Activated T-helper 1 cell treated with anti-CD3 and anti-CD28 coated beads, Interleukin-2, amount 50 U/mL, for 16 hours (primary cell): ENCODE data around the gene AGO3.

Source experiments
- DNase-seq, 2 donors: peaks; one replicate each; pipeline ENCODE4 v3.0.0-alpha.2; 2020; ENCODE audit warnings: low read depth in 1 of 2, low spot score in 1 of 2

The AGO3 gene

GRCh38 chr1:36094621-36095061, 163.7 kb downstream of the AGO3 start:
- DNase-seq: no peak

GRCh38 chr1:36095760-36096405, 165.0 kb downstream of the AGO3 start:
- no peak for DNase-seq

- no peak for DNase-seq
Measured at GRCh38 chr1:36096500-36097432, 165.9 kb downstream of the AGO3 start.

- DNase-seq: no peak
Measured at GRCh38 chr1:36097693-36098585, 167.0 kb downstream of the AGO3 start.

GRCh38 chr1:36098650-36099365, 167.9 kb downstream of the AGO3 start:
- no peak for DNase-seq

- DNase-seq: peak; percentile 56
Measured at GRCh38 chr1:36099681-36100341, 168.9 kb downstream of the AGO3 start.

GRCh38 chr1:36100376-36100775, 169.5 kb downstream of the AGO3 start:
- no peak for DNase-seq

GRCh38 chr1:36101546-36101945, 170.6 kb downstream of the AGO3 start:
- no peak for DNase-seq

GRCh38 chr1:36106269-36106668, 175.4 kb downstream of the AGO3 start:
- DNase-seq: no peak

- no peak for DNase-seq
Measured at GRCh38 chr1:36107394-36107793, 176.5 kb downstream of the AGO3 start.

GRCh38 chr1:36108314-36108713, 177.4 kb downstream of the AGO3 start:
- DNase-seq: no peak

- DNase-seq: peak in 1 of 2 donors; percentile 22
Measured at GRCh38 chr1:36109041-36109679, 178.3 kb downstream of the AGO3 start.

GRCh38 chr1:36111151-36111550, 180.2 kb downstream of the AGO3 start:
- no peak for DNase-seq

- DNase-seq: no peak
Measured at GRCh38 chr1:36112823-36113222, 181.9 kb downstream of the AGO3 start.

- no peak for DNase-seq
Measured at GRCh38 chr1:36114371-36114770, 183.5 kb downstream of the AGO3 start.

GRCh38 chr1:36115200-36115669, 184.3 kb downstream of the AGO3 start:
- DNase-seq: no peak

GRCh38 chr1:36115931-36116330, 185.0 kb downstream of the AGO3 start:
- DNase-seq: no peak

GRCh38 chr1:36116901-36117300, 186.0 kb downstream of the AGO3 start:
- DNase-seq: no peak

- DNase-seq: no peak
Measured at GRCh38 chr1:36118447-36119204, 187.7 kb downstream of the AGO3 start.
